SH-SY5Y (cell line): ENCODE measurements around the gene GIPC1.

Experiments used
- GATA2 ChIP-seq: IDR thresholded peaks from 2 replicates; pipeline ENCODE4 v1.6.1; 2011; ENCODE audit warnings: mild to moderate bottlenecking, low read depth, low read length
- GATA3 ChIP-seq: IDR thresholded peaks from 2 replicates; pipeline ENCODE4 v1.6.1; 2011; ENCODE audit warnings: low read depth, mild to moderate bottlenecking, low read length, moderate library complexity

GRCh38 chr19:14480700-14481079 lies 15.2 kb downstream of the GIPC1 start:
- TF ChIP-seq GATA2 (no peak), GATA3 (no peak)
